Measurements from ENCODE around the gene ANKRD55.

The ANKRD55 gene

DNA sequence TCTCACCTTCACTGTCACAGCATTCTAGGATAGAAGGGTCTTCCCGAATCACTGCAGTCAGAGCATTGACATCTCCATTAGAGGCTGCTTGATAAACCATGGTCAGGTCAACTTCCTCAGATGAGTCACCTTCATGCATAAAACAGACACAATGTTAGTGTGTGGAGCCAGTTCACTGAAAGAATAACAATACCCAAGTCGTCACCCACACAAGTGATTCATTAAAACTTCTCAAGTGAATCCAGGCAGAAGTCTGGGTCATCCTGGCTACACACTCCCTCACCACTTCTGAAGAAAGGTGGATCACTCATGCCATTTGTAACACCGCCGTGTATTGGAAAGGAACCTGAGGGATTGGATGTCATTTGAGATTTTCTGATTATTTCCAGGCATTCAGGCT lies 49.6 kb downstream of the ANKRD55 start:
- H3K4me3 ChIP-seq (ENCODE audit: low read length), result no peak overlapping the region
- H3K4me2 ChIP-seq (ENCODE audit: low read depth, low read length), result no peak overlapping the region
- H3F3A ChIP-seq (ENCODE audit: insufficient read depth, low read length), result no peaks in the 10 kb centered on the region
- TF ChIP-seq EZH2phosphoT487 (IDR thresholded peaks at IDR 0.05; ENCODE audit: low read length) (no peak), EZH2 (optimal IDR thresholded peaks at IDR 0.05; ENCODE audit: low read depth, low read length) (no peak)
- TF ChIP-seq, protein P1, sequence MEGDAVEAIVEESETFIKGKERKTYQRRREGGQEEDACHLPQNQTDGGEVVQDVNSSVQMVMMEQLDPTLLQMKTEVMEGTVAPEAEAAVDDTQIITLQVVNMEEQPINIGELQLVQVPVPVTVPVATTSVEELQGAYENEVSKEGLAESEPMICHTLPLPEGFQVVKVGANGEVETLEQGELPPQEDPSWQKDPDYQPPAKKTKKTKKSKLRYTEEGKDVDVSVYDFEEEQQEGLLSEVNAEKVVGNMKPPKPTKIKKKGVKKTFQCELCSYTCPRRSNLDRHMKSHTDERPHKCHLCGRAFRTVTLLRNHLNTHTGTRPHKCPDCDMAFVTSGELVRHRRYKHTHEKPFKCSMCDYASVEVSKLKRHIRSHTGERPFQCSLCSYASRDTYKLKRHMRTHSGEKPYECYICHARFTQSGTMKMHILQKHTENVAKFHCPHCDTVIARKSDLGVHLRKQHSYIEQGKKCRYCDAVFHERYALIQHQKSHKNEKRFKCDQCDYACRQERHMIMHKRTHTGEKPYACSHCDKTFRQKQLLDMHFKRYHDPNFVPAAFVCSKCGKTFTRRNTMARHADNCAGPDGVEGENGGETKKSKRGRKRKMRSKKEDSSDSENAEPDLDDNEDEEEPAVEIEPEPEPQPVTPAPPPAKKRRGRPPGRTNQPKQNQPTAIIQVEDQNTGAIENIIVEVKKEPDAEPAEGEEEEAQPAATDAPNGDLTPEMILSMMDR (IDR thresholded peaks at IDR 0.05; ENCODE audit: low read length), result no peak
- H3K9me3 ChIP-seq (replicated peaks; ENCODE audit: insufficient read depth, low read length), result no peaks in the 10 kb centered on the region
- DNase-seq, result no peak
- no peak overlapping the region for H2AFZ ChIP-seq (ENCODE audit: low read length)
- H4K20me1 ChIP-seq (ENCODE audit: insufficient read depth, low read length), result no peaks in the 10 kb centered on the region
- H3K9ac ChIP-seq (ENCODE audit: low read length), result no peak overlapping the region
- no peak overlapping the region for H3K27ac ChIP-seq (ENCODE audit: low read length)
- H3K36me3 ChIP-seq (replicated peaks; ENCODE audit: insufficient read depth, low read length), result no peaks in the 10 kb centered on the region
- H3K79me2 ChIP-seq (ENCODE audit: low read length), result no peaks in the 10 kb centered on the region
- H3K27me3 ChIP-seq (replicated peaks; ENCODE audit: insufficient read depth, low read length), result no peaks in the 10 kb centered on the region
- no peaks in the 10 kb centered on the region for H3K4me1 ChIP-seq (ENCODE audit: low read length)
- no peaks in the 10 kb centered on the region for H3K9me2 ChIP-seq (replicated peaks; ENCODE audit: insufficient read depth, low read length)

DNA sequence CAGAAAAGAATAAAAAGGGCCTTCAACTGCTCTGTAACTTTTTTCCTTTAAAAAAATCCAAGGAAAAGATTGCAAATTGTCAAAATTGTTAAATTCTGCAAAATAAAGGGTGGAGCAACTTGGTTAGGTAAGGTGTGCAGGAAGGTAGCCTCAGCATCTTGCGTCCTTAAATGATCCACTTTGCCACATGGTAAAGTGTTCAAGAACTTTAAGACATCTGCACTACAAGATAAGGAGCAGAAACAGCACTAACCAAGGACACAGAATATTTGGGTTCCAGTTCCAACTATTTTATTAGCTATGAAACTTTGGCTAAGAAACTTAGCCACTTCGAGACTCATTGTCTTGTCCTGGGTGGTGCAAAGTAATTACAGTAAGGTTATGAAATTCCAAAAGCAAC lies 53.7 kb downstream of the ANKRD55 start:
- no peak for DNase-seq
- Histone ChIP-seq H3K4me2 (ENCODE audit: low read depth, low read length) (no peak overlapping the region), H4K20me1 (ENCODE audit: insufficient read depth, low read length) (no peaks in the 10 kb centered on the region), H3K27ac (ENCODE audit: low read length) (no peak overlapping the region), H3K9me2 (replicated peaks; ENCODE audit: insufficient read depth, low read length) (no peaks in the 10 kb centered on the region), H3K4me1 (ENCODE audit: low read length) (peaks cover 15% of the 10 kb centered on the region), H3K9me3 (replicated peaks; ENCODE audit: insufficient read depth, low read length) (no peaks in the 10 kb centered on the region), H3K9ac (ENCODE audit: low read length) (no peak overlapping the region), H3F3A (ENCODE audit: insufficient read depth, low read length) (0 out of 2 replicates have a peak, but pooled peaks cover 4% of the 10 kb centered on the region), H3K79me2 (ENCODE audit: low read length) (no peaks in the 10 kb centered on the region), H2AFZ (ENCODE audit: low read length) (no peak overlapping the region), H3K4me3 (ENCODE audit: low read length) (no peak overlapping the region), H3K27me3 (replicated peaks; ENCODE audit: insufficient read depth, low read length) (no peaks in the 10 kb centered on the region), H3K36me3 (replicated peaks; ENCODE audit: insufficient read depth, low read length) (no peaks in the 10 kb centered on the region)
- TF ChIP-seq EZH2phosphoT487 (IDR thresholded peaks at IDR 0.05; ENCODE audit: low read length) (no peak), EZH2 (optimal IDR thresholded peaks at IDR 0.05; ENCODE audit: low read depth, low read length) (no peak)
- TF ChIP-seq, protein P1 (IDR thresholded peaks at IDR 0.05; ENCODE audit: low read length), result no peak

DNA sequence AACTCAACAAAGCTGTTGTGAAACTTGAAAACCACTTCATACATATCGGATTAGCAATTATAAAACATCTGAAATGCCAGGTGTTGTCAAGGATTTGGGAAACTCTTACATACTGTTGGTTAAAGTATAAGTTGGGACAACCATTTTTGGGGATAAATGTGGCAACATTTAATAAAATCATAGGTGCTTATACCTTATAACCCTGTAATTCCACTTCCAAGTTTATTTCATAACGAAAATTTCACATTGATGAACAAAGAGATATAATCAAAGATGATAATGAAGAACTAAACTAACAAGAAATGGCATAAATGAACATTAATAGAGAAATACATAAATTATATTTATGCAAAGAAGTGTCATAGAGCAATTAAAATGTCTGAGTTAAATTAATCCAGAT lies 54.3 kb downstream of the ANKRD55 start:
- H3K4me1 ChIP-seq (ENCODE audit: low read length), result peaks cover 15% of the 10 kb centered on the region
- H3K36me3 ChIP-seq (replicated peaks; ENCODE audit: insufficient read depth, low read length), result no peaks in the 10 kb centered on the region
- H3K79me2 ChIP-seq (ENCODE audit: low read length), result no peaks in the 10 kb centered on the region
- H3K9ac ChIP-seq (ENCODE audit: low read length), result no peak overlapping the region
- no peak overlapping the region for H3K4me2 ChIP-seq (ENCODE audit: low read depth, low read length)
- no peak overlapping the region for H3K4me3 ChIP-seq (ENCODE audit: low read length)
- no peak overlapping the region for H2AFZ ChIP-seq (ENCODE audit: low read length)
- H3F3A ChIP-seq (ENCODE audit: insufficient read depth, low read length), result 0 out of 2 replicates have a peak, but pooled peaks cover 4% of the 10 kb centered on the region
- no peaks in the 10 kb centered on the region for H3K9me2 ChIP-seq (replicated peaks; ENCODE audit: insufficient read depth, low read length)
- H4K20me1 ChIP-seq (ENCODE audit: insufficient read depth, low read length), result no peaks in the 10 kb centered on the region
- no peak overlapping the region for H3K27ac ChIP-seq (ENCODE audit: low read length)
- H3K9me3 ChIP-seq (replicated peaks; ENCODE audit: insufficient read depth, low read length), result no peaks in the 10 kb centered on the region
- TF ChIP-seq EZH2phosphoT487 (IDR thresholded peaks at IDR 0.05; ENCODE audit: low read length) (no peak), EZH2 (optimal IDR thresholded peaks at IDR 0.05; ENCODE audit: low read depth, low read length) (no peak)
- TF ChIP-seq, protein P1 (IDR thresholded peaks at IDR 0.05; ENCODE audit: low read length), result no peak
- H3K27me3 ChIP-seq (replicated peaks; ENCODE audit: insufficient read depth, low read length), result no peaks in the 10 kb centered on the region
- no peak for DNase-seq
